DOHH2 (cell line): ENCODE data around the gene TULP4.

Experiments used
- EZH2phosphoT487 ChIP-seq: fragments of 200-600 bp; sonication (generic); IDR thresholded peaks from 2 replicates; pipeline ENCODE4 v1.6.1; 2017; ENCODE audit warnings: borderline replicate concordance, mild to moderate bottlenecking, antibody characterized with exemption, low read length, moderate library complexity, mixed read lengths
- TF ChIP-seq, protein P1 (sequence below): fragments of 200-600 bp; sonication (generic); IDR thresholded peaks from one replicate; pipeline ENCODE4 v1.5.1; 2014; ENCODE audit warnings: antibody characterized with exemption, mild to moderate bottlenecking, low read depth, low read length; ENCODE audit not compliant: poor library complexity, severe bottlenecking

DNA sequence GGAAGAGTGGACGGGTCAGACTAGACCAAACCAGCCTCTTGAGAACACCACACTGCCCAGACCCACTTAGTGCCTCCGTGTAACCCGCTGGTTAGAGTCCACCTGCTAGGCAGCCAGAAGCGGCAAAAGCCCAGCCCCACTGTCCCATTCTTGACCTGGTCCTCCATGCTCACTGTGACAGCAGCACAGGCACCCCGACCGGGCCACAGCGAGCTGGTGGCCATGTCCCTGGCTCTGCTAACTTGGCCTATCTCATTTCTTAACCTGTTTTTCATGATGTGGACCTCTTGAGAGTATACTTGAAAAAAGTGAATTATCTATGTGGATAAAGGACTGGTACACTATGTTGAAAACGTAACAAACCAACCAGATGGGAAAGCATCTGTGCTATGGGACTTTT lies 202.7 kb downstream of the TULP4 start:
- TF ChIP-seq, protein P1, sequence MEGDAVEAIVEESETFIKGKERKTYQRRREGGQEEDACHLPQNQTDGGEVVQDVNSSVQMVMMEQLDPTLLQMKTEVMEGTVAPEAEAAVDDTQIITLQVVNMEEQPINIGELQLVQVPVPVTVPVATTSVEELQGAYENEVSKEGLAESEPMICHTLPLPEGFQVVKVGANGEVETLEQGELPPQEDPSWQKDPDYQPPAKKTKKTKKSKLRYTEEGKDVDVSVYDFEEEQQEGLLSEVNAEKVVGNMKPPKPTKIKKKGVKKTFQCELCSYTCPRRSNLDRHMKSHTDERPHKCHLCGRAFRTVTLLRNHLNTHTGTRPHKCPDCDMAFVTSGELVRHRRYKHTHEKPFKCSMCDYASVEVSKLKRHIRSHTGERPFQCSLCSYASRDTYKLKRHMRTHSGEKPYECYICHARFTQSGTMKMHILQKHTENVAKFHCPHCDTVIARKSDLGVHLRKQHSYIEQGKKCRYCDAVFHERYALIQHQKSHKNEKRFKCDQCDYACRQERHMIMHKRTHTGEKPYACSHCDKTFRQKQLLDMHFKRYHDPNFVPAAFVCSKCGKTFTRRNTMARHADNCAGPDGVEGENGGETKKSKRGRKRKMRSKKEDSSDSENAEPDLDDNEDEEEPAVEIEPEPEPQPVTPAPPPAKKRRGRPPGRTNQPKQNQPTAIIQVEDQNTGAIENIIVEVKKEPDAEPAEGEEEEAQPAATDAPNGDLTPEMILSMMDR: no peak
- TF ChIP-seq EZH2phosphoT487: no peak
